ENCODE measurements around the gene TPSB2.
"Not testable (repeated sequence)": the region's sequence is repeated elsewhere in the genome, so short reads cannot be mapped to it uniquely, and the experiment has no call there.

Gene TPSB2

DNA sequence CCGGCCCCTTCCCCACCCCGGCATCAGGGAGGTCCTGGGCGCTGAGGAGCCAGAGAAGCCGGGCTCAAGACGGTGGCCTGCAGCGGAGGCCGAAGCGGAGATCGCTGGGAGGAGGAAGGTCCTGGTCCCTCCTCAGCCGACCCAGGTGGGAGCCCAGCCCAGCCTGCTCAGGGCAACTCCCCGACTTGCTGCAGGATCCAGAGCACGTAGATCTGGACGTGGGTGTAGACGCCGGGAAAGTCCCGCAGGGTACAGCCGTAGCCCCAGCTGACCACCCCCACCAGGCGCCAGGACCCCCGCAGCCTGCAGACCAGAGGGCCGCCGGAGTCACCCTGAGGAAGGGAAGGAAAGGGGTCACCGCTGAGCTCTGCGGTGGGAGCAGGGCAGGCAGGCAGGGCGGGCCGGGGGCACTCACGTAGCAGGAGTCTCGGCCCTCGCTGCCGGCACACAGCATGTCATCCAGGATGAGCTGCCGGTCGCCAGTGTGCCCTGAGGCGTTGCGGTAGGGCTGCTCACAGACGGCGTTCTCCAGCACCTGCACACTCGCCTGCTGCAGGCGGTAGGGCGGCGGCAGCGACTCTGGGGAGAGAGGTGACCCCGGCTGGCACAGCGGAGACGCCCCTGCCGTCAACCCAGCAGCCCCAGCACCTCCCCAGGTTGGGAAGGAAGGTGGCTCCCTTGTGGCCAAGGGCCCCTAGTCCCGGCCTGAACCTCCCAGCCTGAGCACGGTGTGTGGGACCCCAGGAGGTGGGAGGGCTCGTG, 31.3 kb upstream of the TPSB2 start:
- DNase-seq, result no peak

DNA sequence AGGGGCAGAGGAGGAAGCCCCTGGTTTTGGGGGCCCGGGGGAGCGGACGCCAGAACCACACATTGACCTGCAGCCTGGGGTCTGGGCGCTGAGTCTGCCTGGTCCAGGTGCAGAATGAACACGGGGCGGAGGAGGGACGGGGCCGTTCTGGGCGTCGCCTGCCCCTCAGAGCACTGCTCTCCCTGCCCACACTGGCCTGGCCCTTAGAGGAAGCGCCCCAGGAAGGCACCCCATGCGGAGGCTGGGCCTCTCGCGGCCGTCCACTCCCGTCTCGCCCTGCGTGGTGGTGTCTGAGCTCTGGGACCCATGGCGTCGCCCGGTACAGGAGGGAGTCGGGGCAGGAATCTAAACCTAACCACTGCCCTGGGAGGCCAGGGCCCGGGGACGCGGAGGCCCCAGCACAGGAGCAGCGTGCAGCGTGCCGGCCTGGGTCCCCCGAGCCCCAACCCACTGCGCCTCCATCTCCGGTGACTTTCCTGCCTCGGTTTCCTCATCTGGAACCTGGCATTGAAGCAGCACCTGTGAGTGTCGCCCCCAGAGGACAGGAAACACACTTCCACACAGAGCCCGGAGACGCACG, 30.2 kb upstream of the TPSB2 start:
- DNase-seq, result no peak

GRCh38 chr16:1259760-1260068, 29.7 kb upstream of the TPSB2 start:
- DNase-seq, result no peak

DNA sequence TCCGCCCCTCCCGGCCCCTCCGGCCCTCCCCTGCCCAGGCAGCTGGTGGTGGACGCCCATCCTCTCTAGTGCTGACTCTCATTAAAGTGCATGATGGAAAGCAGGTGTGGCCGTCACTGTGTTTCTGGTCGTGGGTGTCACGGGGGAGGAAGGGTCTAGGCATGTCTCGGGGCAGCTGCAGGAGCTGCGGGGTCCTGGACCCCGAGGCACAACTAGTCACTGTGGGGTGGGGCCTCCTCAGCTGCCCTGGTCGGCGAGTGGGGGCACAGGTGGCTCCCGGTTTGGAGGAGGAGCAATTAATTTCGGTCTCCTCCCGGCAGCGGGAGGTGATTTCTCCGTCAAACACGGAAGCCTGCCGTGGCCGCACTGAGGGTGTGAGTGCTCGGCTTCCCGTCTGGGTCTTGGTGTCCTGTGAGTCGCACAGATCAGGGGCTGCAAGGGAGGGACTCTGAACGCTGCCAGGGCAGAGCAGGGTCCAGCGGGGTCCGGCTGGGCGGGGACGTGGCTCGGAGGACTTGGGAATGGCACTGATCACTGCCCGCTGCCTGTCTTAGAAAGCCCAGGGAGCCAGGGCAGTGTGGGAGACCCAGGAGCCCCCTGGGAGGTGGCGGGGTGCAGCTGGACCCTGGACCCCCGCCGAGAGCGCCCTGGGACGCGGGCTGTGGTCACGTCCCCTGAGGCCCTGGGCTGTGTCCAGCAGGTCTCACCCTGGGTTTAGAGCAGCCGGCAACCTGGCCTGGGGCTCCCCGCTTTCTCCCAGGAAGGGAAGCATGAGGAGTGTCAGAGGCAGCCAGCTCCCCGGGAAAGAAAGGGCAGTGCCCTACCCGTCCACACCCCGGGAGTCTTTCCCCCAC, 29.1 kb upstream of the TPSB2 start:
- DNase-seq, result no peak

DNA sequence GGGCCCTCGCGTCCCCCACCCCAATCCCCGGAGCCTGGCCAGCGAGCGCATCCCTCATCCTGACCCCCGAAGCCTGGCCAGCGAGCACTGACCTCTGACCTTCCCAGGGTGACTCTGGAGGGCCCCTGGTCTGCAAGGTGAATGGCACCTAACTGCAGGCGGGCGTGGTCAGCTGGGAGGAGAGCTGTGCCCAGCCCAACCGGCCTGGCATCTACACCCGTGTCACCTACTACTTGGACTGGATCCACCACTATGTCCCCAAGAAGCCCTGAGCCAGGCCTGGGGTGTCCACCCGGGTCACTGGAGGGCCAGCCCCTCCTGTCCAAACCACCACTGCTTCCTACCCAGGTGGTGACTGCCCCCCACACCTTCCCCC, 28.2 kb upstream of the TPSB2 start:
- DNase-seq, result no peak

DNA sequence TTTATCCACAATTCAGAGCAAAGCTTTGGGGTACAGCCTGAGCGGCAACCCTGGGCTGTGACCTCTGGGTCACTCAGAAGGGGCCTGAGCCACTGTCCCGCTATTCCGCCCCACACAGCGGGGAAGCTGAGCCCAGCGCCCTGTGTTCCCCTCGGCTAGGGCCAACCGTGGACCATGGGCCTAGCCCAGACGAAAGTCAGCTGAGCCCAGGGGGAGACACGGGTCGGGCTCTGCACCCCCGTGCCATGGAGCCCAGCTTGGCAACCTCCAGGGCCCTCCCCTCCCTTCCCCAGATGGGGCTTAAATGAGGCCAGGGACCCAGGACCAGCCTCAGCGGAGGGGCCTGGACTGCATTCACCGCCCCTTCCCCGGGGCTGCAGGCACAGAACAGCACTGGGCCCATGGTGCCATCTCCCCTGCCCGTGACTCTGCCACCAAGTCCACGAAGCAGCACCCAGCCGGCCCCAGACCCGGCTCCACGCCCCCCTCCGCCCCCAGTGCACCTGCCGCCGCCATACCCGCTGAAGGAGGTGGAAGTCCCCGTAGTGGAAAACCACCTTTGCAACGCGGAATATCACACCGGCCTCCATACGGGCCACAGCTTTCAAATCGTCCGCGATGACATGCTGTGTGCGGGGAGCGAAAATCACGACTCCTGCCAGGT, 27.7 kb upstream of the TPSB2 start:
- DNase-seq, result no peak

GRCh38 chr16:1256874-1257322, 26.9 kb upstream of the TPSB2 start:
- DNase-seq, result no peak

- not testable (repeated sequence) for DNase-seq
Measured at GRCh38 chr16:1256296-1256873, 26.4 kb upstream of the TPSB2 start.

DNA sequence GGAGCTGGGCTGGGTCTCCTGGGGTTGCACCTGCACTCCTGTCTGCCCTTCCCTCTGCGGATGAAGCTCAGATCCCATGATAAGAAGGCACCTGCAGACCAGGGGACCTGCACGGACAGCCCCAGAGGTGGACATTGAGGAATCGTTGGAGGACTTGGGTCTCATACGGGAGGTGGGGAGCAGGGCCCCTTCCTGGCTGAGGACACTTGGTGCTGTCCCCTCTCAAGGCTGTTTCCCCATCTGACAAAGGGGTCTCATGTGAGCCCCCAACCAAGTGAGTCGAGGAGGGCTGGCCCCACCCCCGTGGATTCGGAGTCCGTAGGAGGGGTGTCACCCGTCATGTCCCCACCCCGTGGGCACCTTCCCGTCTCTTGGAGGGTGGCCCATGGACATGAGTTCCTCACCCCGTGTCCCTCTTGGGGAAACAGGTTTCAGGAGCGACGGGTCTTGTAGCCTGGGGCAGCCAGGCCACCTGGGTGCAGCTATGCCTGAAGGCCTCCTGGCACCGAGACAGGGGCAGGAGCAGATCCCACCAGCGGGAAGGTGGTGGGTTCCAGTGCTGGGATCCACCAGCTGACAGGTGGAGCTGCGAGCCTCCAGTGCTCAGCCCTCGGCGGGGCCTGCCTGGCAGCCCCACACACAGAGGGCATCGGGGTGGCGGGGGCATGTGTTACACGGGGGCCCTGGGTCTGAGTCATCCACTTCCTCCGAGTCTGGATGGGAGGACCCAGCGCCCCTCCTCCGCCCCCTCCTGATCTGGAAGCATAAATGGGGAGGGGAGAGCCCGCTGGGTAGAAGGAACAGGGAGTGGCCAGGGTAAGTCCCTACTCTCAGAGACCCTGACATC, 25.5 kb upstream of the TPSB2 start, which contains the start of gene TPSD1:
Gene TPSD1, plus strand, starts transcription at position 794 of the 847 bp plus-strand sequence. CDS start 212 bp downstream, outside the sequence.
- not testable (repeated sequence) for DNase-seq

DNA sequence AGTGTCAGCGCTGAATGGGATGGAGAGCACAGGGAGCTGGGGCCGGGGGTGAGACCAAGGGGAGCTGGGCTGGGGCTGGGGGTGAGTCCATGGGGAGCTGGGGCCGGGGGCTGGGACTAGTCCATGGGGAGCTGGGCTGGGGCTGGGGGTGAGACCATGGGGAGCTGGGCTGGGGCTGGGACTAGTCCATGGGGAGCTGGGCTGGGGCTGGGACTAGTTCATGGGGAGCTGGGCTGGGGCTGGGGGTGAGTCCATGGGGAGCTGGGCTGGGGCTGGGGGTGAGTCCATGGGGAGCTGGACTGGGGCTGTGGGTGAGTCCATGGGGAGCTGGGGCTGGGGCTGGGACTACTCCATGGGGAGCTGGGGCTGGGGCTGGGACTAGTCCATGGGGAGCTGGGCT, 24.8 kb upstream of the TPSB2 start:
- not testable (repeated sequence) for DNase-seq

- DNase-seq, result not testable (repeated sequence)
Measured at GRCh38 chr16:1253701-1254364, 23.8 kb upstream of the TPSB2 start.

DNA sequence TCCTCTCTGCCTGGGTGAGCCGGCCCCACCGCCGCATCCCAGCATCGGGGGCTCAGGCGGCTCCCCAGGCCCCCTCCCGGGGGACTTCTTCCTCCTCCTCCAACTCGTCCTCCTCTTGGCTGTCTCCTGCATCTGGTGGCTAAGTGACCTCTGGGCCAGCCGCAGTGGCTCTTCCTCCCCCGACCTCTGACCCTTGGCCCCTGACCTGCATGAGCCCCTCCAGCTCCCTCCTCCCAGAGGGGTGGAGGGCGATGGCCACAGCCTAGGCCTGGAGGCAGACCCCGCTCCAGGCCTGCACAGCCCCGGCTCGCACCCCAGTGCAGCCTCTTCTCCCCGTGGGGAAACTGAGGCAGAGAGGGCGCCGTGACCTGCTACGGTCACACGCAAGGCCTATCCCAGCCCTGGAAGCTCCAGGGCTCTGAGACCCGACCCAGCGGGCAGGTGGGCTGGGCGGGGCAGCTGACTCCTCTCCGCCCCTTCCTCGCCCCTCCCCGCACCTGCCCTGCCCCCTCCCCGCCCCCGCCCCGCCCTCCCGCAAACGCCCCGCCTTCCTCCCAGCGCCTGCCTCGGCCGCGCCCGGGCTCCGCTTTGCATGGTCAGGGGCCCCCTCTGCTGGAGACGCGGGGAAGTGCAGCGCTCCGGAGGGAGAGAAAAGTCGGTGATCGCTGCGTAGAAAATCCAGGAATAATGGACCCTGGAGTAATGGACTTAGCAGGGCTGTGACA, 19.2 kb upstream of the TPSB2 start:
- not testable (repeated sequence) for DNase-seq

DNA sequence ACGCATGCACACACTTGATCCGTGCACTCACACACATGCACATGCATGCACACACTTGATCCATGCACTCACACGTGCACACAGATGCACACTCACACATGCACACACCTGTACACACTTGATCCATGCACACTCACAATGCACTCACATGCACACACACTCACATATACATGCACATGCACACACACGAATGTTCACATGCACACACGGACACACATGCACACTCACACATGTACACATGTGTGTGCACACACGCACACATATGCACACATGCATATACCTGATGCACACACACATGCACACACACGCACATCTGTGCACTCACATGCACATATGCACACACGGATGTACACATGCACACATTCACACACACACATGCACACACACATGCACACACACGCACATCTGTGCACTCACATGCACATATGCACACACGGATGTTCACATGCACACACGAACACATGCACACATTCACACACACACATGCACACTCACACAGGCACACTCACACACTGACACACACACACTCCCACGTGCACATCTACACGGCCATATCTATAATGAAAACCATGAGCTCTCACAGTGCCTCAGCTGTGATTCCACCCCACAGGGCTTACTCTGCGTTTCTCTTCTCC, 18.0 kb upstream of the TPSB2 start:
- DNase-seq, result not testable (repeated sequence)

- DNase-seq, result no peak
Measured at GRCh38 chr16:1245452-1246020, 15.6 kb upstream of the TPSB2 start.

DNA sequence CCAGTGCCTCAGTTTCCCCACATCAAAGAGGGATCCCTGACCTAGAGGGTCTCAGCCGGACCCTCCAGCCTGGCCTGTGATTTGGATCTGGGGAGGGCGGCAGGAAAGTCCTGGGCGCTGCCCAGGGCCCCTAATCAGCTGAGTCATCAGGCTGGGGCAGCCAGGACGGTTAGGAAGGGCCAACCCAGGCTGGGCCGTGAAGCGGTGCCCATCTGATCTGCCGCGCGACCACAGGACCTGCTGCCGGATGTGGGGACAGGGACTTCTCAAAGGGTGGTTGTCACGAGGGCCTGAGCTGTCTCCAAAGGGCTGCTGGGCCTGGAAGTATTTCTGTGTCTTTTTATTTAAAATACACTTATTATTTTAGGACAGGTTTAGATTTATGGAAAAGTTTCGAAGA, 14.9 kb upstream of the TPSB2 start:
- DNase-seq, result no peak

DNA sequence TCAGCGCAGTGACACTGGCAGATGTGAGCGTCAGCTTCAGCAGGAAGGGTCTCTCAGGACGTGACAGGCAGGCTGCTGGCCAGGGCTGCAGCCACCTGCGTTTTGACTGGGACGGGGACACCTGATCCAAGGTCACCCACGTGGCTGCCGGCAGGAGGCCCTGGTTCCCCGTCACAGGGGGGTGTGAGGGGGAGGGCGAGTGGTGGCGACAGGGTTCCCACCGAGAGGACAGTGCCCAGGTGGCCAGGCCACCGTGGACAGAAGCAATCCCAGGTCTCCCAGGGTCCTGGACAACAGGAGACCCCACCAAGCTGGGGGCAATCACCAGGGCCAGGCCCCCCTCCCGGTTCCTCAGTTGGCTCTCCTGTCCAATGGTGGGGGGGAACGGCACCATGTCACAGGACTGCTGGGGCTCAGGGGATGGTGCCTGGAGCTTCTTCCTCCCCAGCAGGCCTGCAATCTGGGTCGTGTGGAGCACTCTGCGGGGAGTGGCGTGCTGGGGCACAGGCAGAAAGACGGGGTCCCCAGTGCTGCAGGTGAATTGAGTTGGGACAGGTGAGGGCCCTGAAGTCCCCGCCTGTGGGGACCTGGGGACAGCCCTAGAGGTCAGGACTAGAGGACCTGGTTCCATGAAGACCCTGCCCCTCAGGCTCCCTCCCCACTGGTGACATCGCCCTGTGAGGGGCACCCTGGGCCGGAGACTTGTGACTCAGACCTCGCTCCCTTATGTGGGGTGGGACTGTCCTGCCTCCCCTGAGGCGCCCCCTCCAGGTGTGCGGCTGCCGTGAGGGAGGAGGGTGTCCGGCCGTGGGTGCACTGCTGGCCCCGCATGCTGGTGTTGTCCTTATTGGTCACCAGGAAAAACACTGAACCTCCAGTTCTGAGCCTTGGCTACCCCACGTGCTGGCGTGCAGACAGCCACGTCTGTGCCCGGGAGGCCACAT, 14.2 kb upstream of the TPSB2 start:
- not testable (repeated sequence) for DNase-seq

DNA sequence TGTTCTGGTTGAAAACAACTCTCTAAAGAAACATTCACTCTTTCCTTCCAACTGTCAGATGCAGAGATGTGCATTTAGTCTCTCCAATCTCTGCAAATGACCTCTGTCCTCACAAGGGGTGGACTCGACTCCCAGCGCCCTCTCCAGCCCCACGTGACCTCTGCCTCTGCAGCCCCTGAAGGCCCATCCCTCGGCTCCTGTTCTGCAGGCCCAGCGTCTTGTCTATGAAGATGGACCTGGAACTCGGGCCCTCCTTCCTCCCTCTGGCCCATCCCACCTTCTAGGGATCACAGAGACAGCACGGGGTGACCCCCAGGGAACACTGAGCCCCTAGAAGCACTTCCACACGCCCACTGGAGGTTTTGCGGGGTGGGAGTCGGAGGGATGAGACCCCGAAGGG, 13.4 kb upstream of the TPSB2 start:
- DNase-seq, result not testable (repeated sequence)

DNA sequence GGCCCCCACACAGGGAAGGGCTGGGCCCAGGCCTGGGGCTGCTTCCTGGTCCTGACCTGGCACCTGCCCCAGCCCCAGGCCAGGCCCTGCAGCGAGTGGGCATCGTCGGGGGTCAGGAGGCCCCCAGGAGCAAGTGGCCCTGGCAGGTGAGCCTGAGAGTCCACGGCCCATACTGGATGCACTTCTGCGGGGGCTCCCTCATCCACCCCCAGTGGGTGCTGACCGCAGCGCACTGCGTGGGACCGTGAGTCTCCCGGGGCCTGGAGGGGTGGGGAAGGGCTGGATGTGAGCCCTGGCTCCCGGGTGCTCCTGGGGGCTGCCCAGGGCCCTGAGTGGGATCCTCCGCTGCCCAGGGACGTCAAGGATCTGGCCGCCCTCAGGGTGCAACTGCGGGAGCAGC, 11.1 kb upstream of the TPSB2 start:
- DNase-seq, result not testable (repeated sequence)

All from right forelimb (tissue), 1 donor.